Measurements from ENCODE around the gene ACSS1. TPM values are rescaled to one million over a fixed set of nuclear protein-coding genes. Genes with fewer than 3 reads are reported as not detected.

Gene ACSS1
- total RNA-seq, 1 donor from 2014 or later = 0.72 TPM

GRCh38 chr20:24963672-24964505 lies 94.0 kb downstream of the ACSS1 start:
- no peak for DNase-seq (ENCODE audit: low spot score, unreplicated experiment)
- H3K9me3 Mint-ChIP-seq (ENCODE audit: low read depth) = no peaks in the 10 kb centered on the region
- H3K4me3 Mint-ChIP-seq (ENCODE audit: low read depth) = no peak overlapping the region
- H3K36me3 Mint-ChIP-seq (ENCODE audit: insufficient read depth) = peaks cover 16% of the 10 kb centered on the region
- H3K4me1 Mint-ChIP-seq (ENCODE audit: low read depth) = peaks cover 2% of the 10 kb centered on the region
- TF ChIP-seq CTCF (IDR thresholded peaks at IDR 0.05; ENCODE audit: unreplicated experiment) = no peak
- H3K27me3 Mint-ChIP-seq = no peaks in the 10 kb centered on the region
- no peak overlapping the region for H3K27ac Mint-ChIP-seq

GRCh38 chr20:24962510-24962909 lies 95.4 kb downstream of the ACSS1 start:
- Mint-ChIP-seq H3K36me3 (ENCODE audit: insufficient read depth) (peaks cover 13% of the 10 kb centered on the region), H3K27me3 (no peaks in the 10 kb centered on the region), H3K27ac (no peak overlapping the region), H3K4me3 (ENCODE audit: low read depth) (no peak overlapping the region), H3K4me1 (ENCODE audit: low read depth) (peaks cover 2% of the 10 kb centered on the region), H3K9me3 (ENCODE audit: low read depth) (no peaks in the 10 kb centered on the region)
- DNase-seq (ENCODE audit: low spot score, unreplicated experiment) = no peak
- TF ChIP-seq CTCF (IDR thresholded peaks at IDR 0.05; ENCODE audit: unreplicated experiment) = no peak

- Mint-ChIP-seq H3K9me3 (ENCODE audit: low read depth) (no peaks in the 10 kb centered on the region), H3K27ac (no peak overlapping the region), H3K4me3 (ENCODE audit: low read depth) (no peak overlapping the region), H3K27me3 (no peaks in the 10 kb centered on the region), H3K36me3 (ENCODE audit: insufficient read depth) (peaks cover 10% of the 10 kb centered on the region), H3K4me1 (ENCODE audit: low read depth) (peaks cover 2% of the 10 kb centered on the region)
- no peak for TF ChIP-seq CTCF (IDR thresholded peaks at IDR 0.05; ENCODE audit: unreplicated experiment)
- DNase-seq (ENCODE audit: low spot score, unreplicated experiment) = no peak
Measured at GRCh38 chr20:24962182-24962492, 95.8 kb downstream of the ACSS1 start.

- H3K4me1 Mint-ChIP-seq (ENCODE audit: low read depth) = peaks cover 2% of the 10 kb centered on the region
- no peak overlapping the region for H3K27ac Mint-ChIP-seq
- H3K27me3 Mint-ChIP-seq = no peaks in the 10 kb centered on the region
- no peak overlapping the region for H3K4me3 Mint-ChIP-seq (ENCODE audit: low read depth)
- no peak for TF ChIP-seq CTCF (IDR thresholded peaks at IDR 0.05; ENCODE audit: unreplicated experiment)
- DNase-seq (ENCODE audit: low spot score, unreplicated experiment) = no peak
- H3K9me3 Mint-ChIP-seq (ENCODE audit: low read depth) = no peaks in the 10 kb centered on the region
- H3K36me3 Mint-ChIP-seq (ENCODE audit: insufficient read depth) = peaks cover 10% of the 10 kb centered on the region
Measured at GRCh38 chr20:24961384-24962181, 96.4 kb downstream of the ACSS1 start.

GRCh38 chr20:24960861-24961260 lies 97.1 kb downstream of the ACSS1 start:
- Mint-ChIP-seq H3K4me1 (ENCODE audit: low read depth) (peaks cover 2% of the 10 kb centered on the region), H3K27ac (no peak overlapping the region)
- TF ChIP-seq CTCF (IDR thresholded peaks at IDR 0.05; ENCODE audit: unreplicated experiment) = no peak

More at GRCh38 chr20:24960861-24961260, 97.1 kb downstream of the ACSS1 start:
- peaks cover 9% of the 10 kb centered on the region for H3K36me3 Mint-ChIP-seq (ENCODE audit: insufficient read depth)
- H3K4me3 Mint-ChIP-seq (ENCODE audit: low read depth) = no peak overlapping the region
- no peaks in the 10 kb centered on the region for H3K9me3 Mint-ChIP-seq (ENCODE audit: low read depth)
- no peaks in the 10 kb centered on the region for H3K27me3 Mint-ChIP-seq
- DNase-seq (ENCODE audit: low spot score, unreplicated experiment) = no peak

Data from progenitor cell of endocrine pancreas (in vitro differentiated cells).